GM12872 (cell line): ENCODE results near the gene PLIN1.

ENCODE experiments used
- CTCF ChIP-seq: IDR thresholded peaks from 3 replicates; pipeline ENCODE4 v1.5.1; 2011; ENCODE audit warnings: low read depth, mild to moderate bottlenecking, low read length, moderate library complexity; ENCODE audit not compliant: insufficient read depth

The PLIN1 gene

GRCh38 chr15:89679212-89679611 lies at the start of gene PLIN1:
Gene PLIN1 (minus strand): TSS chr15:89679367. CDS start chr15:89677489, 1,878 bp downstream.
- no peak for TF ChIP-seq CTCF

DNA sequence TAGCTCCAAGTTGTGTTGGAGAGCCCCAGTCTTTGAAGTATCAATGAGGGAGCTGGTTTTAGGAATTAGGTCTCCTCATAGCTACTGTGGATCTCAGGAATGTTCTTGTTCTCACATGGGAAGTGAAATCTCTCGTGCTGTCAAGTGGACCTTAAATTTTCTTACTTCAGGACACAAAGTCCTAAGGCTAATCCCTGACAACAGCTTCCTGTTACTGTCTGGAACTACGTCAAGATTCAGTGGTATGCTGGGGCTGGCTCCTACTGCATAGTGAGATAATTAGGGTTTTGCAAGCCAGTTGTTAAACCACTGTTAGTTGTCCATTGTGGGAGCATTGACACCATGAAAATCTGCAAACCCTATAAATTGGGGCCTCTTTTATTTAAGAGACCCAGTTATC lies 49.1 kb upstream of the PLIN1 start:
- TF ChIP-seq CTCF, result no peak

DNA sequence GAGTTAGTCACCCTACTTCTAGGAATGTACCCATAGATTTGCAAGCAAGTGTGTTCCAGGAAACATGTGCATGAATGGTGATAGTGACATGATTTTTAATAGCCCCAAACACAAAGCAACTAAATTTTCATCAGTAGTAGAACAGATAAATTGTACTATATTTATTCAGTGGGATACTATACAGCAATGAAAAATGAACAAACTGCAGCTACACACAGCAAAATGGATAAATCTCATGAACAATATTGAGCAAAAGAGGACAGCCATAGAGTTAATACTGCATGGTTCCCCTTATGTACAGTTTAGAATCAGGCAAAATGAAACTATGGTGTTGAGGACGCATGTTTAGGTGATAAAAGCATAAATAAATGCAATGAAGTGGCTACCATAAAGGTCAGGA lies 45.9 kb upstream of the PLIN1 start:
- no peak for TF ChIP-seq CTCF

- TF ChIP-seq CTCF, result no peak
These were observed 45.5 kb upstream of the PLIN1 start for GRCh38 chr15:89724621-89725020.

DNA sequence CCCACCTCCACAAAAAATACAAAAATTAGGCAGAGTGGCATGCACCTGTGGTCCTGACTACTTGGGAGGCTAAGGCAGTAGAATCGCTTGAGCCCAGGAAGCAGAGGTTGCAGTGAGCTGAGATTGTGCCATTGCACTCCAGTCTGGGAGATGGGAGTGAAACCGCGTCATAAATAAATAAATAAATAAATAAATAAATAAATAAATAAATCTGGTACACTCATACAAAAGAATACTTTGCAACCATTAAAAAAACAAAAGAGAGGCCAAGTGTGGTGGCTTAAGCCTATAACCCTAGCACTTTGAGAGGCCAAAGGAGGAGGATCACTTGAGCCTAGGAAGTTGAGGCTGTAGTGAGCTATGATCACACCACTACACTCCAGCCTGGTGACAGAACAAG lies 43.9 kb upstream of the PLIN1 start:
- TF ChIP-seq CTCF, result no peak

GRCh38 chr15:89714775-89715174 lies 35.6 kb upstream of the PLIN1 start:
- TF ChIP-seq CTCF, result no peak

GRCh38 chr15:89707577-89707976 lies 28.4 kb upstream of the PLIN1 start:
- TF ChIP-seq CTCF, result no peak

DNA sequence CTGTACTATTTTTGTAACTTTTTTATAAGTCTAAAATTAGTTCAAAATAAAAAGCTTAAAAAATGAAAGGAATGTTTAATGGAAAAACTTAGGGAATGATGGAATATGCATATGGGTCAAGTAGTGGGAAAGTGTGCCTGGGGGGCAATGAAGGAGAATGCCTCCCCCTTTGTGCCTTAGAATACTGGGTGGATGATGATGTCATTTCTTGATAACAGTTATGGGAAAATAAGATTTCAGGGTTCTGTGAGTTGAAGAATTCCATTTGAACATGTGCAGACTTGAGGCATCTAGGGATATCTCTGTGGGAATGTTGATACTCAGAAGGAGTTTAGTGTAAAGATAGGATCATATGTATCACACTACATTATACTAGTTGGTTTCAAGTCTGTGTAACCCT lies 25.2 kb upstream of the PLIN1 start:
- TF ChIP-seq CTCF, result no peak
